Stimulated activated naive CD4-positive, alpha-beta T cell (primary cell): ENCODE measurements around the gene MGAT4D.
"Not testable (repeated sequence)": the region's sequence is repeated elsewhere in the genome, so short reads cannot be mapped to it uniquely, and the experiment has no call there.

Experiments
- DNase-seq, 6 experiments: peaks; one replicate each; lab custom pipeline; 2025; lab: John Stamatoyannopoulos, UW

The MGAT4D gene

GRCh38 chr4:140497747-140498636, at the start of gene MGAT4D:
Gene MGAT4D (minus strand): TSS chr4:140498293. CDS start chr4:140498222, 71 bp downstream.
- no peak for DNase-seq

DNA sequence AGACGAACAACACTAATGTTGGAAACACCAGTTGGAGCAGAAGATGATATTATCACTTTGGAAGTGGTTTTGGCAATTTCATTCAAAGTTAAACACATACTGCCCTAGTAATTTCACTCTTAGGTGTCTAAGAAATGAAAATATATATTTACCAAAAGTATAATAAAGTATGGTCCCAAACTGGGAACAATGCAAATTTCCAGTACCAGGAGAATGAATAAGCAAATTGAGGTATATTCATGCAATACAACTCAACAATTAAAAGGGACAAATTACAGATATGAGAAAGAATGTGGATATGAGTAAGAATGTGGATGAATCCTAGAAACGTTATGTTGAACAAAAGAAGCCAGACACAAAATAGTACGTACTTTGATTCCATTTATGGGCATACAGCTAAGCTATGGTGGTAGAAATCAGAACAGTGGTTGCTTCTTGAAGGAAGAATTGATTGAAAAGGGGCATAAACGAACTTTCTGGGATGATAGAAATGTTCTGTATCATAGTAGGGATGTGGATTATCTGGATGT, 35.9 kb upstream of the MGAT4D start:
- DNase-seq = no peak

GRCh38 chr4:140529434-140529833, 31.3 kb upstream of the MGAT4D start:
- no peak for DNase-seq

DNA sequence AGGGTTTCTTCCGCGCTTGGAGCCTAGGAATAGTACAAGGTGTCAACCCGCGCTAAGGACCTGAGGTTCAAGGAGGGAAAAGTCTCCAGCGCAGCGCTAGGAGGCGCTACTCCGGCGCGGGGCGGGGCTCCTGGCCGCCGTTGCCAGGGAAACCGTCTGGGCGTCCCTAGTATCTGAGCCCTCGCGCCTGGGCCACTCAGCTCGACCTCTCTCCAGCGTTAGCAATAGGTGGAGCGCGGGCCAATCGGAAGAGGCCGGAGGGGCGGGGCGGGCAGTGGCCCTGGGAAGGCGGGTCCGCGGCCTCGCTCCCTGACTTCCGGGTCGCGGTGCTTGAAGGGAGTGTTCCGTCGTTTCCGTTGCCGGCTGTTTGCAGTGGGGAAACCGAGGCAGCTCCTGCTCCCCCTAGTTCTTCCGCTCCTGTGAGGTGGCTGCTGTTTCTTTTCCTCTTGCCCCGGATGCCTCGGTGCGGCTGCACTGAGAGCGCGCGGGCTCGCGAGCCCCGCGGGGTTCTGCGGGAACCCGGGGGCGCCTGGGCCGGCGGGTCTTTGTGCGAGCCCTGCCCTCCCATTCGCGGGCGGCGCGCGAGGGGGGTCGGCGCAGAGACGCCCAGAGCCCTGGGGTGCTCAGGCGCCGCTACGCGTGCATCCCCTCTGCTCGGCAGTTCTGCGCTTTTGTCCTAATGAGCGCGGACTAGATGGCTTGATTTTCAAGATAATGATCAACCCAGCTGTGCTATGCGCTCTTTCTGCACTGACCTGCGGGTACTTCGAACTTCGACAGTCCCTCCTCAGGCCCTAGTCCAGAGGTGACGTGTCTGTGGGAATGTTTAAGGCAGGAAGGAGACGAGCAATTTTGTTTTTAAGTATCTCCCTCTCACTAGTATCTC, 26.0 kb upstream of the MGAT4D start, which contains the start of gene ELMOD2:
TSS of gene ELMOD2 (plus strand) at position 312 of the 886 bp plus-strand sequence. CDS start 1,261 bp downstream, outside the sequence.
- DNase-seq = peak; percentile 91 to 97 (median 95)

- no peak for DNase-seq
Observed at GRCh38 chr4:140523370-140523856, 25.3 kb upstream of the MGAT4D start.

DNA sequence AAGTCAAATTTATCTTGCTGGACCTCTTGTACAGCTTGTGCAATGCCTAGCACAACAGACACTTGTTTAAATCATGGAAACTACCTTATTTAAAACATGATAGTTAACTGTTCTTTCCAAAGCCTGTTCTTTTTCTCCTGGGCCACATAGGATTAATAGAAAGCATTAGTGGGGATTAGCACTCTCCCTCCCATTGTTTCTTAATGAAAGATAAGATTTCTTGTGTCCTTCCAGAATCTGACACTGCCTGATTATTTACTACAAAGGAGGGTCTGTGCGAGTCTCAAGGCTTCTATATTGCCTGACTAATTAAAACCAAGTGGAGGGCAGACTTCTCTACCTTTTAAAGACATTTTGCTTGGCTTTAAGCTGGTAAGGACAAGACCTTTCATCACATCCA, 17.3 kb upstream of the MGAT4D start:
- DNase-seq = no peak

- DNase-seq = not testable (repeated sequence)
Observed at GRCh38 chr4:140513765-140514164, 15.7 kb upstream of the MGAT4D start.

DNA sequence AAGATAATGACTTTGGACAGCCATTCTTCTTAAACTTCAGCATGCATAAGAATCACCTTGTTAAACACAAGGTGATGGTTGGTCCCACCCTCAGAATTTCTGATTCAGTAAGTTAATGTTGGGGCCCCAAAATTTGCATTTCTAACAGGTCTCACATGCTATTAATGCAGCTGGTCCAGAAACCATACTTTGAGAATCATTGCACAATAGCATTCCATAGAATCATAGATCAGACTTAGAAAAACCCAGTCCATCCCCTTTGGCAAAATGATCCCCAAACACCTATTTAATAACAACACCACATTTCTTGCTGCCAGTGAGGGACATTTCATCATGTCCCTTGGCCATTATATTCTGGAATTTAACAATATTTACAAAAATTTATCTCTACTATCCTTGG, 6.2 kb upstream of the MGAT4D start:
- DNase-seq = no peak

GRCh38 chr4:140499391-140499790, 1.3 kb upstream of the MGAT4D start:
- DNase-seq = no peak

- no peak for DNase-seq
Observed at GRCh38 chr4:140497405-140497746, 717 bp downstream of the MGAT4D start.

GRCh38 chr4:140485939-140486338, 12.2 kb downstream of the MGAT4D start:
- no peak for DNase-seq

DNA sequence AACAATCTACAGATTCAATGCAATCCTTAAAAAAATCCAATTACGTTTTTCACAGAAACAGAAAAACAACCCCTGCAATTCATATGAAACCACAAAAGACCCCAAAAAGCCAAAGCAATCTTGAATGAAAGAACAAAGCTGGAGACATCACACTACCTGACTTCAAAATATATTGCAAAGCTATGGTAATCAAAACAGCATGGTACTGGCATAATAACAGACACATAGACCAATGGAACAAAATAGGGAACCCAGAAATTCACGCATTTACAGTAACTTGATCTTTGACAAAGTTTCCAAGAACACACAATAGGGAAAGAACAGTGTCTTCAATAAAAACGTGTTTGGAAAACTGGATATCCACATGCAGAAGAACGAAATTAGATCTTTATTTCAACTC, 14.6 kb downstream of the MGAT4D start:
- no peak for DNase-seq

GRCh38 chr4:140472156-140472555, 25.9 kb downstream of the MGAT4D start:
- no peak for DNase-seq

DNA sequence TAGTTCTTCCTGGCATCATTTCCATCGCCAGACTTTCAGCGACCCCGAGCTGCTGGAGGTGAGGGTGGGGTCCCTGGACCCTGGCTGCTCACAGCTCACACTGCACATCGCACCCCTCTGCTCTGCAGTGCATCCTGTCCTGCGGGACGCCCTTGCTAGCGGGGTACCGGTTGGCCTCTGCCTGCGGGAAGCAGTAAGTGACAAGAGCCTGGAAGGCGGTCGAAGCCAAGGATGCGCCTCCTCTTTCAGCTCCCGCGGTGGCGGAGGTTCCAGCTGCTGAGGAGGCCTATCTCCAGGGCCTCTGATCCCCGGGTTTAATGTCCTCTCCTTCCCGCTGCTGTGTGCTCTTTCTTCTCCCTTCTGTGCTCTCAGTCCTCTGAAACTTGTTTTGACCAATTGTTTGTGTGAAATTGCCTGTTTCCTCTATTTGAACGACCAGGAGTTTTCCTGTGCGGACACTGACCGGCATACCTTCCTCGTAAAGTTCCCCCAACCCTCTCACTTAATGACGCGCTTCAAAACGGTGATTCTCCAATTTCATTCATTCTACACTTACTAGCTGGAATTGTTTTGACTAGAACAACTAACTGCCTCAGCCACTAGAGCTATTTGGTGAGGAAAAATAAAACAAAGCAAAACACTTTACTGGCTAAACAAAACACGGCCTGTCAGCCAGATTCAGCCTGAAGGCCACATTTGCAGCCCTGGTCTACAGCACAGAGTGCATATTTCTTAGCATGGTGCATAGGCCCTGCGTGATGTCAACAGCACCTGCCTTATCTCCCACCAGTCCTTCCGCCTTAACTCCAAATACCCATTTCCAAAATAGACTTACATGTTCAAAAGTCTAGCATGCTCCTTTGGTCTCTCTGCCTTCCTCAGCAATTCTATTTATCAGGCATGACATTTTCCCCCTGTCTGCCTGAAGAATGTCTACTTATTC, 28.0 kb downstream of the MGAT4D start:
- DNase-seq = no peak

DNA sequence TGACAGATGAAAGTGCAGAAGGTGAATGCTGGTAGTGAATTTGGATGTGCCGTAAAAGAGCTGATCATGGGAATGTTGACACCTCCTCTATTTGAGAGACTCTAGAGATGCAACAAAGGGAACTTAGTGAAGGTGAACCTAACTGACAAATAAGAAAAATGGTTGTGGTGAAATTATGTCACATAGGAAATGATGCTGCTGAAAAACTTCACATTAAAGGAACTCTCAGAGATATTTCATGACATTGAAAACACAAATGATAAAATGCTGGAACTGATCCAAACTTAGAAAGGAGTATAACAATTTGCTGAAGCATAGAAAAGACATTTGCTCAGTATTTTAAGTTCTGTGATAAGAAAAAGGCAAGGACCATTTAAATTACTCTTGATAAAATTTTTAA, 31.9 kb downstream of the MGAT4D start:
- DNase-seq = no peak

GRCh38 chr4:140463614-140464013, 34.5 kb downstream of the MGAT4D start:
- no peak for DNase-seq

DNA sequence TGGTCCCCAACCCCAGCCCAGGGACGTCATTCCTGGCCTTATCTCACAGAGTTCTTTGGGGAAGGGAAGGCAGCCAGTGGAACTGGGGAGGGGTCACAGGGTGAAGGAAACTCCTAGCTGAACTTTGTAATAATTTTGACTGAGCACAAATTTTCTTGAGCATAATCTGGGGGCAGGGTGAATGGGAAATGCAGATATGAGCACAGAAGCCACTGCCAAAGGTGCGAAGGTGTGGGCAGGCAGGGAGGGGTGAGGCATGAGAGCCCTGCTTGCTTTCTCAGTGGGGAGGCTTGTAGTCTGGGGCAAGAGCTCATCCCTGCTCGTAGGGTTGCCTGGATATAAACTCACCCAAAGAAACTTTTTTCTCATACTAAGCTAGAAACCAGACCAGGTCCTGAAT, 34.9 kb downstream of the MGAT4D start:
- DNase-seq = no peak

DNA sequence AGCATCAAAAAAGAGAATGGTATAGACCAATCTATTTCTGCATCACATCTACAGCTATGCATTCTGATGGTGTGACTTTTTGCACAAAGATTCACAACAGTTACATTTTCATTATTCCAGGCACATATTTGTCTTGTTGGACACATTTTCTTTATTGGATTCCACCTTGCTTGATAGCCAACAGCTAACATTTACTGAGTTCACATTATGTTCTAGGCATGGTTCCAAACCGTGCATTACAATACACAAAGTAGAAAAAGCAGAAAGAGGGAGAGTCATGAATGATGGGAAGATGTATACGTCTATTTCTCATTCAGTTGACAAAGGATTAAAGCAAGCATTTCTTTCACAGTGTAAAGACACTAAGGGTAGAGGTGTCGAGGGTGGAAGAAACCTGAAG, 47.7 kb downstream of the MGAT4D start:
- DNase-seq = no peak

DNA sequence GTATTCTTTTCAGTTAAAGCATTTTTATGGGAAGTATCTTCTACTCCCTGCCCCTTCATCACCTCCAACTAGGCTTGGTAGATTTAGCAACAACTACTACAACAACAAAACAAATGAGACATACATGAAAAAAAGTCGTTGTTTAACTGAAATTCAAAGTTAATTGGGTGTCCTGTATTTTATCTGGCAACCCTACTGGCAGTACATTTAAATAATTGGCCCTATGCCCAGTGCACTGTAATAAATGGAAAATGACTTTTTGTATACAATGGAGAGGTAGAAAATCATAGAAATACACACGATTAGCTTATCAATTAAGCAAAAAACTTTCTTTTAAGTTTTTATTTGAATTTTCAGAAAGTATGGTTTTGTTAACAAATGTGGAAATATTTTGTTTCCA, 49.3 kb downstream of the MGAT4D start:
- no peak for DNase-seq

DNA sequence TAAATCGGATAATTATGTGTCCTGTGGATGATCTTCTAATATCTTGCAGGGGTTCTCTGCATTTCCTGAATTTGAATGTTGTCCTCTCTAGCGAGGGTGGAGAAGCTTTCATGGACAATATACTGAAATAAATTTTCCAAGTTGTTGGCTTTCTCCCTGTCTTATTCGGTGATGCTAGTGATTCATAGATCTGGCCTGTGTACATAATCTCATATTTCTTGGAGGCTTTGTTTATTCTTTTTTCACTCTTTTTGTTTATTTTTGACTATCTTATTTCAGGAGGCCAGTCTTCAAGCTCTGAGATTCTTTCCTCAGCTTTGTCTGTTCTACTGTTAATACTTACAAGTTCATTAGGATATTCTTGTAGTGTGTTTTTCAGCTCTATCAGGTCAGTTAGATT, 49.9 kb downstream of the MGAT4D start:
- DNase-seq = no peak

DNA sequence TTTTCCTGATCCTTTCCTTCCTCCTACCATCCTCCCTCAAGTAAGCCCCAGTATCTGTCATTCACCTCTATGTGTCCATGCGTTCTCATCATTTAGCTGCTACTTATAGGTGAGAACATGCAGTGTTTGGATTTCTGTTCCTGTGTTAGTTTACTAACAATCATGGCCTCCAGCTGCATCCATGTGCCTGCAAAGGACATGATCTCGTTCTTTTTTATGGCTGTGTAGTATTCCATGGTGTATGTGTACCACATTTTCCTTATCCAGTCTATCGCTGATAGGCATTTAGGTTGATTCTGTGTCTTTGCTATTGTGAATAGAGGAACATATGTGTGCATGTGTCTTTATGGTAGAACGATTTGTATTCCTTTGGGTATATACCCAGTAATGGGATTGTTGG, 53.7 kb downstream of the MGAT4D start:
- not testable (repeated sequence) for DNase-seq
